ENCODE results near the gene MIF4GD. TPM values are rescaled to one million over a fixed set of nuclear protein-coding genes. Genes with fewer than 3 reads are reported as not detected.

The MIF4GD gene
- total and polyA plus RNA-seq, 9 of the 15 experiments (the other 6 are each of a cell fraction or from before 2014, with no cell fraction given) = 11.8 to 63.8 (median 28.1) TPM

GRCh38 chr17:75271955-75272847 is 1.2 kb upstream of the MIF4GD start (continued):
- TF ChIP-seq ZNF407 (IDR thresholded peaks at IDR 0.05; ENCODE audit: low read depth) = no peak
- no peak for TF ChIP-seq ZNF583 (CRISPR knock-in tag; IDR thresholded peaks at IDR 0.05)
- TF ChIP-seq SUPT5H (IDR thresholded peaks at IDR 0.05) = peak; percentile 49; the same call in 1 of the 2 replicates
- TF ChIP-seq CBX8 (IDR thresholded peaks at IDR 0.05; ENCODE audit: borderline replicate concordance, extremely low read depth, low read depth, low read length, poor library complexity, severe bottlenecking) = no peak
- TF ChIP-seq MCM2 (IDR thresholded peaks at IDR 0.05; ENCODE audit: low read depth) = no peak

Data from K562 (cell line).